ENCODE results near the gene GNA12.

Gene GNA12

GRCh38 chr7:2734751-2735571, 109.1 kb downstream of the GNA12 start:
- no peak for TF ChIP-seq CTCF (IDR thresholded peaks at IDR 0.05; ENCODE audit: insufficient read depth, low read depth, low read length, missing control alignments)
- no peak overlapping the region for H3K4me3 ChIP-seq (ENCODE audit: low read length)
- no peak for DNase-seq (ENCODE audit: low read depth)

DNA sequence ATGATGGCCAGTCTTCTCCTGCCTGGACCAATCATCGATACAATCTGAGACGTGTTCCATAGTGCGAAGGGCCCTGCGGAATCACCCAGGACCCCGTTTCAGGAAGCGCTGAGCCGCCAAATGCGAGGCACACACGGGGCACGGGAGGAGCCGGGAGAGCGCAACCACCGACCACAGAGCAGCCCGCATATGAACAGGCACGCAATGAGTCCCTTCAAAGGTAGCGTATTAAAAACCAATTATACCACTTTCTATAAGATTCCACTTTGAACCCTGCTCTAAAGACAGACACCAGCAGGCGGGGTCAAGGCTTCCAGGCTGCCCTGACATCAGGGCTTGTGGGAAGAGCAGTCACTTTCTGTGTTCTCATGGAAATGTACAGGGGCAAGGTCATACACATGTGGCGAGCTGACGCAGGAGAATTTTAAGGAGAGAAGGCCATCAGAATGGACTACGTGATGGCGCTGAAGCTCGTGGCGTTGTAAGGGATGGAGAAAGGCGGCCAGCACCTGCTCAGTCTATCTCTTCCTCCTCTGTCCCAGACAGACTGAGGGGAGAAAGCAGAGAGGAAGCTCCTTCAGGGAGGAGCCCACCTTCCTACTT, 109.9 kb downstream of the GNA12 start:
- no peak for TF ChIP-seq CTCF (IDR thresholded peaks at IDR 0.05; ENCODE audit: insufficient read depth, low read depth, low read length, missing control alignments)
- DNase-seq (ENCODE audit: low read depth): no peak
- no peak overlapping the region for H3K4me3 ChIP-seq (ENCODE audit: low read length)

DNA sequence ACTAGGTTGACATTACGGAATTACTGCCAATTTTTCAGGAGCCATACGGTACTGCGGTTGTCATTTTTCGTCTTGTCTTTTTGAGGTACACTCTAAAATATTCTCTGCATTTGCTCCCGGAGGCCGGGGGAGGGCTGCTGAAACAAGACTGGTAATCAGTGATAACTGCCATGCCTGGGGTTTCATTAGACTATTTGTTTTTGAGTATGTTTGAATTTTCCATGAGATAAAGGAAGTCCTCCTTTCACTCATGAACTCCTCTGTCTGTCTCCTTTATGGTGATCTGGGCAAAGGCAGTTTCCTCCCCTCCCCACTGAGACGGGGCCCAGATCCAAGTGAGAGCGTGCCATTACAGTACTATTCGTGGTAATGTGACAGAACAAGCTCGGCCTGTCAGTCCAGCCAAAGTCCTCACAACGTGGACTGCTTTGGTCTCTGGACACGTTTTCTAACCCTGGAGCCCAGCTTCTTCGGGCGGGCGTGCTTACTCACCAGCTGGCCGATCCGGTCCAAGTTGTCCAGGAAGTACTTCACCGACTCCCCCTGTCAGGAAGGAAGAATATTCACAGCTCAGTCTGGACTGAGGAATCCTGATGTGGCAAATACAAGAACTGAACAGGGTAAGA, 111.0 kb downstream of the GNA12 start:
- no peak overlapping the region for H3K4me3 ChIP-seq (ENCODE audit: low read length)

GRCh38 chr7:2732388-2732787, 111.7 kb downstream of the GNA12 start:
- no peak overlapping the region for H3K4me3 ChIP-seq (ENCODE audit: low read length)
- no peak for DNase-seq (ENCODE audit: low read depth)
- no peak for TF ChIP-seq CTCF (IDR thresholded peaks at IDR 0.05; ENCODE audit: insufficient read depth, low read depth, low read length, missing control alignments)

More for the DNA sequence above, 111.0 kb downstream of the GNA12 start:
- DNase-seq (ENCODE audit: low read depth): peak; percentile 90
- TF ChIP-seq CTCF (IDR thresholded peaks at IDR 0.05; ENCODE audit: insufficient read depth, low read depth, low read length, missing control alignments): no peak

DNA sequence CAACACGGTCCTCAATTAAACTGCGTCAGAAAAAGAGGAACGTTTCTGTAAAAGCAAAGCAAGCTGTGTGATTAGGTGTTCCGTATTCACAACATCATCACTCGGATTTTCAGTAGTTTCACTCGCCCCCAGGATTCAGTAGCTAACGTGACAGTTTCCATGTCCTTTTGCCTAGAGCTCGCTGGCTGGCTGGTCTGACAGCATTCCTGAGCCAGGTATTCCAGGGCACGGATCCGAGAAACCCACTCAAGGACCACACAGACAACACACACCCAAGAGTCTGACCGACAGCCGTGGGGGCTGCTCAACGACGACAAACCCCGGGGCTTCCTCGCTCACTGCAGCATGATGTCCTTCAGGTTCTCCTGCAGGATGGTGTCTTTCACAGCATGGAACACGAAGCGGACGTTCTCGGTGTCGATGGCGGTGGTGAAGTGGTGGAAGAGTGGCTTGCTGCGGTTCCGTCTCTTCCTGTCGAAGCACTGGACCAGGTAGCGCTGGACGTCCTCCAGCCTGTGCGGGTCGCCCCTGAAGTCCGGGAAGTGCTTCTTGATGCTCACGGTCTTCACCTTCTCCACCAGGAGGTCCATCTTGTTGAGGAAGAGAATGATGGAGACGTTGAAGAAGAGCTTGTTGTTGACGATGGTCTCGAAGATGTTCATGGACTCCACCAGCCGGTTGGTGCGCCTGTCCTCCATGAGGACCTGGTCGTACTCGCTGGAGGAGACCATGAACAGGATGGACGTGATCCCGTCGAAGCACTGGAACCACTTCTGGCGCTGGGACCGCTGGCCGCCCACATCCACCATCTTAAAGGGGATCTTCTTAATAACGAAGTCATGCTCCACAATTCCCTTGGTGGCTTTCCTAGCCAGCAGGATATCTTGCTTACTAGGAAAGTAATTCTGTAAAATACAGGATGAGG, 113.0 kb downstream of the GNA12 start:
- no peak for DNase-seq (ENCODE audit: low read depth)
- TF ChIP-seq CTCF (IDR thresholded peaks at IDR 0.05; ENCODE audit: insufficient read depth, low read depth, low read length, missing control alignments): no peak
- no peak overlapping the region for H3K4me3 ChIP-seq (ENCODE audit: low read length)

DNA sequence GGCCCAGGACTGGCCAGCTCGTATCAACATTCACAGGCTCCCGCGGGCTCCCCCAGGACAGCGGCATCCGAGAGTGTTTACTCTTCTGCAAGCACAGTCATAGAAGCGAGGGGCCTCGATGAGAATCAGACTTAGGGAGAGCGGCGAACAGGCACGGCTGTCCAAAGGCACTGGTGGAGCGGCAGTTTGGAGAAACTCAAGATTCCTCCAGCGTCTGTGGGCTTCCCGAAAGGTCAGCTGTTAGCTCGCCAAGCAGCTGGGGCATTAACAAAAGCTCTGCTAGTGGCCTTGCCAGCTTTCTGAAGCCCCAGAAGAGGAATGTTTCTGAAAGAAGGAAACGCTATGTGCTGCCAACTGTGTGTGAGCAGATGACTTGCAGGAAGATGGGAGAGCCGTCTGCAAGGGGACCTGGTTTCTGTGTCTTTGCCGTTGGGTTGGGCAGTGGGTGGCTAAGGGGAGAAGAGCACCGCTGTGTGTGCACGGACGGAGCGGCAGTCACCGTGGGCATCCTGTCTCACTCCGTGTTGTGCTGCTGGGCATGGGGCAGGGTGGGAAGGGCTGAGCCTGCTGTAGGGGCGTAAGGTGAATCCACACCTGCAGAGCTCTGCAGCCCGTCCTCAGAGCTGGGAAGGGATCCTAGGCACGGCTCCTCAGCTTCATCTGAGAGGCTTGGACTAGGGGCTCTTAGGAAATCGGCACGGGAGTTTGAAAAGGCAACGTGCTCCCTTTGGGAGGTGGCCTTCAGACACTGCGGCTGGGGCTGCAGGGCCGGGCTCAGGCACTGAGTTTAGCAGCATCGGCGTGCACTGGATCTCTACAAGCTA, 114.0 kb downstream of the GNA12 start:
- H3K4me3 ChIP-seq (ENCODE audit: low read length): no peak overlapping the region
- no peak for TF ChIP-seq CTCF (IDR thresholded peaks at IDR 0.05; ENCODE audit: insufficient read depth, low read depth, low read length, missing control alignments)
- no peak for DNase-seq (ENCODE audit: low read depth)

Measured in epithelial cell of esophagus (primary cell).